Measurements from ENCODE around the gene FEZ2.

Gene FEZ2

GRCh38 chr2:36578343-36579296, 19.3 kb downstream of the FEZ2 start:
- no peak for DNase-seq
- TF ChIP-seq GATA1 (IDR thresholded peaks at IDR 0.05; ENCODE audit: low read depth, low read length): no peak
- no peak for TF ChIP-seq POLR2A (IDR thresholded peaks at IDR 0.05; ENCODE audit: low read length)

GRCh38 chr2:36577884-36578283, 20.1 kb downstream of the FEZ2 start:
- TF ChIP-seq POLR2A (IDR thresholded peaks at IDR 0.05; ENCODE audit: low read length) (no peak), GATA1 (IDR thresholded peaks at IDR 0.05; ENCODE audit: low read depth, low read length) (no peak)
- DNase-seq: no peak

GRCh38 chr2:36574560-36574959, 23.4 kb downstream of the FEZ2 start:
- no peak for DNase-seq
- TF ChIP-seq GATA1 (IDR thresholded peaks at IDR 0.05; ENCODE audit: low read depth, low read length) (no peak), POLR2A (IDR thresholded peaks at IDR 0.05; ENCODE audit: low read length) (no peak)

- no peak for DNase-seq
- TF ChIP-seq GATA1 (IDR thresholded peaks at IDR 0.05; ENCODE audit: low read depth, low read length) (no peak), POLR2A (IDR thresholded peaks at IDR 0.05; ENCODE audit: low read length) (no peak)
Observed at GRCh38 chr2:36573165-36573564, 24.8 kb downstream of the FEZ2 start.

GRCh38 chr2:36572719-36573059, 25.3 kb downstream of the FEZ2 start:
- DNase-seq: no peak
- TF ChIP-seq GATA1 (IDR thresholded peaks at IDR 0.05; ENCODE audit: low read depth, low read length) (no peak), POLR2A (IDR thresholded peaks at IDR 0.05; ENCODE audit: low read length) (no peak)

- TF ChIP-seq POLR2A (IDR thresholded peaks at IDR 0.05; ENCODE audit: low read length) (no peak), GATA1 (IDR thresholded peaks at IDR 0.05; ENCODE audit: low read depth, low read length) (no peak)
- no peak for DNase-seq
Observed at GRCh38 chr2:36572054-36572718, 25.8 kb downstream of the FEZ2 start.

GRCh38 chr2:36570416-36570815, 27.6 kb downstream of the FEZ2 start:
- TF ChIP-seq GATA1 (IDR thresholded peaks at IDR 0.05; ENCODE audit: low read depth, low read length) (no peak), POLR2A (IDR thresholded peaks at IDR 0.05; ENCODE audit: low read length) (no peak)
- no peak for DNase-seq

GRCh38 chr2:36569267-36569856, 28.6 kb downstream of the FEZ2 start:
- no peak for DNase-seq
- TF ChIP-seq POLR2A (IDR thresholded peaks at IDR 0.05; ENCODE audit: low read length) (no peak), GATA1 (IDR thresholded peaks at IDR 0.05; ENCODE audit: low read depth, low read length) (no peak)

- no peak for DNase-seq
- TF ChIP-seq POLR2A (IDR thresholded peaks at IDR 0.05; ENCODE audit: low read length): no peak
- TF ChIP-seq GATA1 (IDR thresholded peaks at IDR 0.05; ENCODE audit: low read depth, low read length): no peak
Observed at GRCh38 chr2:36568516-36569246, 29.3 kb downstream of the FEZ2 start.

GRCh38 chr2:36567711-36568408, 30.1 kb downstream of the FEZ2 start:
- TF ChIP-seq GATA1 (IDR thresholded peaks at IDR 0.05; ENCODE audit: low read depth, low read length): no peak
- no peak for TF ChIP-seq POLR2A (IDR thresholded peaks at IDR 0.05; ENCODE audit: low read length)
- no peak for DNase-seq

- TF ChIP-seq GATA1 (IDR thresholded peaks at IDR 0.05; ENCODE audit: low read depth, low read length) (no peak), POLR2A (IDR thresholded peaks at IDR 0.05; ENCODE audit: low read length) (no peak)
- DNase-seq: no peak
Observed at GRCh38 chr2:36566887-36567286, 31.1 kb downstream of the FEZ2 start.

GRCh38 chr2:36565712-36566111, 32.3 kb downstream of the FEZ2 start:
- no peak for DNase-seq
- TF ChIP-seq GATA1 (IDR thresholded peaks at IDR 0.05; ENCODE audit: low read depth, low read length) (no peak), POLR2A (IDR thresholded peaks at IDR 0.05; ENCODE audit: low read length) (no peak)

- DNase-seq: no peak
- TF ChIP-seq GATA1 (IDR thresholded peaks at IDR 0.05; ENCODE audit: low read depth, low read length) (no peak), POLR2A (IDR thresholded peaks at IDR 0.05; ENCODE audit: low read length) (no peak)
Observed at GRCh38 chr2:36564377-36564930, 33.5 kb downstream of the FEZ2 start.
